ENCODE results near the gene IL3RA. TPM values are rescaled to one million over a fixed set of nuclear protein-coding genes. Genes with fewer than 3 reads are reported as not detected.
"Not testable (repeated sequence)": the region's sequence is repeated elsewhere in the genome, so short reads cannot be mapped to it uniquely, and the experiment has no call there.

Gene IL3RA
- under 1 TPM; 0.34 to 0.76 (median 0.76) TPM for total RNA-seq

DNA sequence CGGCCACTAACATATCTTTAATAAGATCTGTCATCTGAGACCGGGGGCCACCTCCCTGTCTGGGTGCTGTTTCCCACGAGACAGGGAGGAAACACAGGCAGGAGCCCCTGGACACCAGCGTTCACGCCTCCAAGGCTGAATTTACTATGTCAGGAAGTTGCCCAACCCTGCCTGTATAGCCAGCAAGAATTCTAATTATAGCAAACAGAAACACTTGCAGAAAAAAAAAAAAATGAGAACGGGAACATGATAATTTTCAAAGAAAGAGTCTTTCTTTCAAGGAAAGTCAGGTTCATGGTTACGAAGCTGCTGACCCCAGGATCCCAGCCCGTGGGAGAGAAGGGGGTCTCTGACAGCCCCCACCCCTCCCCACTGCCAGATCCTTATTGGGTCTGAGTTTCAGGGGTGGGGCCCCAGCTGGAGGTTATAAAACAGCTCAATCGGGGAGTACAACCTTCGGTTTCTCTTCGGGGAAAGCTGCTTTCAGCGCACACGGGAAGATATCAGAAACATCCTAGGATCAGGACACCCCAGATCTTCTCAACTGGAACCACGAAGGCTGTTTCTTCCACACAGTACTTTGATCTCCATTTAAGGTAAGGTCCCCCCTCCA is at the start of gene IL3RA:
IL3RA (plus strand) TSS at position 455 of the 613 bp plus-strand sequence. CDS start 4,981 bp downstream, outside the sequence.
- ATAC-seq (peak; percentile 57 to 67), DNase-seq (no peak)
- H3K36me3 Mint-ChIP-seq (ENCODE audit: insufficient read depth) = no peaks in the 10 kb centered on the region
- peaks cover 12% of the 10 kb centered on the region for H3K4me1 Mint-ChIP-seq (ENCODE audit: low read depth)
- H3K27me3 Mint-ChIP-seq (ENCODE audit: low read depth) = peaks cover 9% of the 10 kb centered on the region
- H3K9me3 Mint-ChIP-seq = no peaks in the 10 kb centered on the region
- H3K4me3 Mint-ChIP-seq = peak within 1 kb of the TSS; percentile 84

DNA sequence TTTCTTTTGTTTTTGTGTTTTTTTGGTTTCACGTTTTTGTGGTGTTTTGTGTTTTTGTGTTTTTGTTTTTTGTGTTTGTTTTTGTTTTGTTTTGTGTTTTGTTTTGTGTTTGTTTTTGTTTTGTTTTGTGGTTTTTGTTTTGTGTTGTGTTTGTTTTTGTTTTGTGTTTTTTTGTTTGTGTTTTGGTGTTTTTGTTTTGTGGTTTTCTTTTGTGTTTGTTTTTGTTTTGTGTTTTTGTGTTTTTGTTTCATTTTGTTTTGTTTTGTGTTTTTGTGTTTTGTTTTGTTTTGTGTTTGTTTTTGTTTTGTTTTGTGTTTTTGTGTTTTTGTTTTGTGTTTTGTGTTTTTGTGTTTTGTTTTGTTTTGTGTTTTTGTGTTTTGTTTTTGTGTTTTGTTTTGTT is 47.0 kb upstream of the IL3RA start:
- peaks cover 13% of the 10 kb centered on the region for H3K4me1 Mint-ChIP-seq (ENCODE audit: low read depth)
- DNase-seq (no peak), ATAC-seq (no peak)
- peaks cover 11% of the 10 kb centered on the region for H3K9me3 Mint-ChIP-seq
- no peak overlapping the region for H3K4me3 Mint-ChIP-seq
- no peaks in the 10 kb centered on the region for H3K27me3 Mint-ChIP-seq (ENCODE audit: low read depth)
- no peaks in the 10 kb centered on the region for H3K36me3 Mint-ChIP-seq (ENCODE audit: insufficient read depth)

DNA sequence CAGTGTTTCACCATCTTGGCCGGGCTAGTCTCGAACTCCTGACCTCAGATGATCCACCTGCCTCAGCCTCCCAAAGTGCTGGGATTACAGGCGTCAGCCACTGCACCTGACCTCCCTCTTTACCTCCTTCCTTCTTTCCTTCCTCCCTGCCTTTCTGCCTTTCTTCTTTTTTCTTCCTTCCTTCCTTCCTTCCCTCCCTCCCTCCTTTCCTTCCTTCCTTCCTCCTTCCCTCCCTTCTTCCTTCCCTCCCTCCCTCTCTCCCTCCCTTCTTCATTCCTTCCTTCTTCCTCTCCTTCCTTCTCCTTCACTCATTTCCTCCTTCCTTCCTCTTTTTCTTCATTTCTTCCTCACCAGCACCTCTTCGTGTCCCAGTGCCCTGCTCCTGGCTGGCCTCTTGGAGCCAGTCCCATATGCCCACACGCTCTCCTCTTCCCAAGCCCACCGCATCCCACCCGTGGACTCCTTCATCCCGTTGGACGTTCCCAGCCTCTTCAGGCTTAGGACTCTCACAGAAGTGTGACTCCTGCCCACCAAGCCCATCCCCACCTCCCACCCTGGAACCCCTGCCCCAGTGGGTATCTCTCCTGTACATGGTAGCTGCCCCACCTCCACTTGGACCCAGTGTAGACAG is 45.4 kb upstream of the IL3RA start:
- no peak overlapping the region for H3K4me3 Mint-ChIP-seq
- no peaks in the 10 kb centered on the region for H3K36me3 Mint-ChIP-seq (ENCODE audit: insufficient read depth)
- peaks cover 13% of the 10 kb centered on the region for H3K4me1 Mint-ChIP-seq (ENCODE audit: low read depth)
- DNase-seq (no peak), ATAC-seq (no peak)
- peaks cover 11% of the 10 kb centered on the region for H3K9me3 Mint-ChIP-seq
- no peaks in the 10 kb centered on the region for H3K27me3 Mint-ChIP-seq (ENCODE audit: low read depth)

DNA sequence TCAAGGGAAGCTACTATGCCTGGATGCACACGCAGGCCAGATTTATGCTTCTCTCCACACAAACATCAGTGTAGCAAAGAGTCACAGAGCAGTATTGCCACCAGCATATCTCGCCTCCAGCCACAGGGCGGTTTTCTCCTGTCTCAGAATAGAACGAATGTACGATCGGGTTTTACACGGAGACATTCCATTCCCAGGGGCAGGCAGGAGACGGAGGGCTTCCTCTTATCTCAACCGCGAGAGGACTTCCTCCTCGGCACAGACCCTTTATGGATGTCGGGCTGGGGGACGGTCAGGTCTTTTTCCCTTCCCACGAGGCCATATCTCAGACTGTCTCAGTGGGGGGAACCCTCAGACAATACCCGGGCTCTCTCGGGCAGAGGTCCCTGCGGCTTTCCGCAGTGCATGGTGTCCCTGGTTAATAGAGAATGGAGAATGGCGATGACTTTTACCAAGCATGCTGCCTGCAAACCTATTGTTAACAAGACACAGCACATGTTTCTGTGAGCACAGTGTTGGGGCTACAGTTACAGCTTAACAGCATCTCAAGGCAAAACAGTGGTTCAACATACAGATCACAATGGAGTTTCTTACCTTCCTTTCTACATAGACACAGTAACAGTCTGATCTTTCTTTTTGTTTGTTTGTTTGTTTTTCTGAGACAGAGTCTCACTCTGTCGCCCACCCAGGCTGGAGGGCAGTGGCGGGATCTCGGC is 43.9 kb upstream of the IL3RA start:
- Mint-ChIP-seq H3K4me1 (ENCODE audit: low read depth) (peaks cover 13% of the 10 kb centered on the region), H3K9me3 (peaks cover 11% of the 10 kb centered on the region), H3K4me3 (no peak overlapping the region), H3K36me3 (ENCODE audit: insufficient read depth) (no peaks in the 10 kb centered on the region), H3K27me3 (ENCODE audit: low read depth) (no peaks in the 10 kb centered on the region)
- DNase-seq (no peak), ATAC-seq (peak in 1 of 2 donors; percentile 23)

- DNase-seq (no peak), ATAC-seq (no peak)
- Mint-ChIP-seq H3K36me3 (ENCODE audit: insufficient read depth) (no peaks in the 10 kb centered on the region), H3K4me3 (no peak overlapping the region), H3K4me1 (ENCODE audit: low read depth) (peaks cover 13% of the 10 kb centered on the region), H3K9me3 (peaks cover 8% of the 10 kb centered on the region), H3K27me3 (ENCODE audit: low read depth) (no peaks in the 10 kb centered on the region)
Measured at GRCh38 chrX:1294301-1295067, 42.1 kb upstream of the IL3RA start.

DNA sequence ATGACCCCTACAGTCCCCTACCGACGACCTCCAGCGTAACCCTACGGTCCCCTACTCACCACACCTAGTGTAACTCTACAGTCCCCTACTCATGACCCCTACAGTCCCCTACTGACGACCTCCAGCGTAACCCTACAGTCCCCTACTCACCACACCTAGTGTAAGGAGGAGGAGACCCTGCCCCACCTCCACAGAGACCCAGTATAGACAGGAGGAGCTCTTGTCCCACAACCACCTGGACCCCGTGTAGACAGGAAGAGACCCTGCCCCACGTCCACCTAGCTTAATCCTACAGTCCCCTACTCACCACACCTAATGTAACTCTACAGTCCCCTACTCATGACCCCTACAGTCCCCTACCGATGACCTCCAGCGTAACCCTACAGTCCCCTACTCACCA is 41.0 kb upstream of the IL3RA start:
- H3K4me1 Mint-ChIP-seq (ENCODE audit: low read depth) = peaks cover 13% of the 10 kb centered on the region
- no peaks in the 10 kb centered on the region for H3K27me3 Mint-ChIP-seq (ENCODE audit: low read depth)
- no peaks in the 10 kb centered on the region for H3K9me3 Mint-ChIP-seq
- H3K36me3 Mint-ChIP-seq (ENCODE audit: insufficient read depth) = no peaks in the 10 kb centered on the region
- ATAC-seq = no peak
- no peak overlapping the region for H3K4me3 Mint-ChIP-seq
- no peak for DNase-seq

GRCh38 chrX:1297591-1297990 is 39.0 kb upstream of the IL3RA start:
- not testable (repeated sequence) for H3K27me3 Mint-ChIP-seq (ENCODE audit: low read depth); H3K4me1 Mint-ChIP-seq (ENCODE audit: low read depth); H3K4me3 Mint-ChIP-seq; H3K36me3 Mint-ChIP-seq (ENCODE audit: insufficient read depth); H3K9me3 Mint-ChIP-seq; ATAC-seq; DNase-seq

DNA sequence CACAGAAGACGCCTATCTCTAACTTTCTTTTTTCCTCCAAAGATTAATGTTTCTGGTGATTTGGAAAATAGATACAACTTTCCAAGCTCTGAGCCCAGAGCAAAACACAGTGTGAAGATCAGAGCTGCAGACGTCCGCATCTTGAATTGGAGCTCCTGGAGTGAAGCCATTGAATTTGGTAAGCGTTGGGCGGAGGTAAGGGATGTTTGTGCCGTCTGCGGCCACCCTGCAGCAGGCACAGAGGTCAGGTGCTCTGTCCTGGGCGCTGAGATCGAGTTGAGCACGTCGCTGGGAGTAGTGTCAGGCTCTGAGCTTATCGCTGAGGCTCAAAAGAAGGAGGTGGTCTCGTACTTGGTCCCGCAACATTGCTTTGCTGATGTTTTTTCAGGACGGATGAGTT is 36.1 kb upstream of the IL3RA start:
- DNase-seq (no peak), ATAC-seq (no peak)
- no peaks in the 10 kb centered on the region for H3K36me3 Mint-ChIP-seq (ENCODE audit: insufficient read depth)
- no peaks in the 10 kb centered on the region for H3K27me3 Mint-ChIP-seq (ENCODE audit: low read depth)
- no peaks in the 10 kb centered on the region for H3K4me1 Mint-ChIP-seq (ENCODE audit: low read depth)
- H3K4me3 Mint-ChIP-seq = no peak overlapping the region
- H3K9me3 Mint-ChIP-seq = no peaks in the 10 kb centered on the region

DNA sequence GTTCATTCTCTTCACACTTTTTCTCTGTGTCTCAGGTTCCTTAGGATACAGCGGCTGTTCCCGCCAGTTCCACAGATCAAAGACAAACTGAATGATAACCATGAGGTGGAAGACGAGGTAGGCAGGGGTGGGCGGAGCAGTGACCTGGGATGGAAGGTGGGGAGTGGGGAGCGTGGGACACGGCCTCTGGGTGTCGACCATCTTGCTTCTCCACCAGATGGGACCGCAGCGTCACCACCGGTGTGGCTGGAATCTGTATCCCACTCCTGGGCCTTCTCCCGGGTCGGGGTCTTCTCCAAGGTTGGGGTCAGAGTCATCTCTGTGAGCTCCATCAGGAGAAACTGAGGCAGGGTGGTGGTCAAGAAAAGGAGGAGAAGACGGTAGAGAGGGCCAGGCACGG is 31.2 kb upstream of the IL3RA start:
- no peaks in the 10 kb centered on the region for H3K27me3 Mint-ChIP-seq (ENCODE audit: low read depth)
- no peak for DNase-seq
- H3K4me1 Mint-ChIP-seq (ENCODE audit: low read depth) = no peaks in the 10 kb centered on the region
- H3K36me3 Mint-ChIP-seq (ENCODE audit: insufficient read depth) = no peaks in the 10 kb centered on the region
- H3K9me3 Mint-ChIP-seq = no peaks in the 10 kb centered on the region
- H3K4me3 Mint-ChIP-seq = no peak overlapping the region
- ATAC-seq = no peak

DNA sequence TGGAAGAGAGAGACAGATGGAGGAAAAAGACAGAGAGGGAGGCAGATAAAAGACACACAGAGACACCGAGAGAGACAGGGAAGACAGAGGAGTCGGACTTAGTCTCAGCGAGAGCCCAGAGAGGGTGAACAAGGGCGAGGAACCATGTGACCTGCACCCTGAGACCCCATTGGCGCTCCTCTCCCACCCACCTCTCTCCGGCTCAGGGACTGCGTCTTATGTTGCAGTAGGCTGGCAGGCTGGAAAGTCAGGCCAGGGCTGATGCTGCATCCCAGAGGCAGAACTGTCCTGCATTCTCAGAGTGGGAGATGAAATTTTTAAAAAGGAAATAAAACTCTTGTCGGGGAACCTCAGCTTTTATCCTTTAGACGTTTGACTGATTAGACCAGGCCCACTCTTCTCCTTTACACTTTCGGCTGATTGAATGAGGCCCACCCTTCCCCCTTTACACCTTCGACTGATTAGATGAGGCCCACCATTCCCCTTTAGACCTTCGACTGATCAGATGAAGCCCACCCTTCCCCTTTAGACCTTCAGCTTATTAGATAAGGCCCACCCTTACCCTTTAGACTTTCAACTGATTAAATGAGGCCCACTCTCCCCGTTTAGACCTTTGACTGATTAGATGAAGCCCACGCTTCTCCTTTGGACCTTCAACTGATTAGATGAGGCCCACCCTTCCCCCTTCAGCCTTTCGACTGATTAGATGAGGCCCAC is 29.5 kb upstream of the IL3RA start:
- H3K4me1 Mint-ChIP-seq (ENCODE audit: low read depth) = no peaks in the 10 kb centered on the region
- no peaks in the 10 kb centered on the region for H3K27me3 Mint-ChIP-seq (ENCODE audit: low read depth)
- no peaks in the 10 kb centered on the region for H3K36me3 Mint-ChIP-seq (ENCODE audit: insufficient read depth)
- DNase-seq (no peak), ATAC-seq (no peak)
- H3K9me3 Mint-ChIP-seq = no peaks in the 10 kb centered on the region
- H3K4me3 Mint-ChIP-seq = no peak overlapping the region

- Mint-ChIP-seq H3K4me1 (ENCODE audit: low read depth) (no peaks in the 10 kb centered on the region), H3K27me3 (ENCODE audit: low read depth) (no peaks in the 10 kb centered on the region), H3K4me3 (no peak overlapping the region), H3K9me3 (no peaks in the 10 kb centered on the region), H3K36me3 (ENCODE audit: insufficient read depth) (no peaks in the 10 kb centered on the region)
- no peak for DNase-seq
- peak in 1 of 2 donors; percentile 51 for ATAC-seq
Measured at GRCh38 chrX:1307626-1308340, 28.8 kb upstream of the IL3RA start.

GRCh38 chrX:1308476-1308875 is 28.1 kb upstream of the IL3RA start:
- H3K4me1 Mint-ChIP-seq (ENCODE audit: low read depth) = no peaks in the 10 kb centered on the region
- no peaks in the 10 kb centered on the region for H3K36me3 Mint-ChIP-seq (ENCODE audit: insufficient read depth)
- H3K9me3 Mint-ChIP-seq = no peaks in the 10 kb centered on the region
- H3K27me3 Mint-ChIP-seq (ENCODE audit: low read depth) = no peaks in the 10 kb centered on the region
- H3K4me3 Mint-ChIP-seq = no peak overlapping the region
- ATAC-seq (peak in 1 of 2 donors; percentile 37), DNase-seq (no peak)

DNA sequence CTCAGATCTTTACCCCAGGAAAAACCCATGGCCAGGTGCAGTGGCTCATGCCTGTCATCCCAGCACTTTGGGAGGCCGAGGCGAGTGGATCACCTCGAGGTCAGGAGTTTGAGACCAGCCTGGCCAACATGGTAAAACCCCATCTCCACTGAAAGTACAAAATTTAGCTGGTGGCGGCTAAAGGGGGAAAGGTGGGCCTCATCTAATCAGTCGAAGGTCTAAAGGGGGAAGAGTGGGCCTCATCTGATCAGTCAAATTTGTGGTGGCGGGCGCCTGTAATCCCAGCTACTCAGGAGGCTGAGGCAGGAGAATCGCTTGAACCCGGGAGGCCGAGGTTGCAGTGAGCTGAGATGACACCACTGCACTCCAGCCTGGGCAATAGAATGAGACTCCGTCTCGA is 27.7 kb upstream of the IL3RA start:
- not testable (repeated sequence) for DNase-seq; H3K9me3 Mint-ChIP-seq; H3K4me1 Mint-ChIP-seq (ENCODE audit: low read depth); H3K27me3 Mint-ChIP-seq (ENCODE audit: low read depth); H3K36me3 Mint-ChIP-seq (ENCODE audit: insufficient read depth); H3K4me3 Mint-ChIP-seq; ATAC-seq
